T1000 (cell line): ENCODE data around the gene RPL22L1.
"Not testable (repeated sequence)": the region's sequence is repeated elsewhere in the genome, so short reads cannot be mapped to it uniquely, and the experiment has no call there.

Experiments
- DNase-seq: peaks from one replicate; lab custom pipeline; 2025; ENCODE audit warnings: mixed read lengths; lab: John Stamatoyannopoulos, UW

RPL22L1 gene

GRCh38 chr3:170829546-170830272, 40.3 kb downstream of the RPL22L1 start:
- DNase-seq, result no peak

- no peak for DNase-seq
Observed at GRCh38 chr3:170826047-170826446, 43.9 kb downstream of the RPL22L1 start.

GRCh38 chr3:170823562-170823961, 46.4 kb downstream of the RPL22L1 start:
- not testable (repeated sequence) for DNase-seq

- not testable (repeated sequence) for DNase-seq
Observed at GRCh38 chr3:170818325-170818724, 51.7 kb downstream of the RPL22L1 start.

- DNase-seq, result not testable (repeated sequence)
Observed at GRCh38 chr3:170817471-170817870, 52.5 kb downstream of the RPL22L1 start.

- no peak for DNase-seq
Observed at GRCh38 chr3:170816841-170817240, 53.2 kb downstream of the RPL22L1 start.

- DNase-seq, result no peak
Observed at GRCh38 chr3:170816341-170816740, 53.7 kb downstream of the RPL22L1 start.

GRCh38 chr3:170815936-170816335, 54.1 kb downstream of the RPL22L1 start:
- no peak for DNase-seq

GRCh38 chr3:170815340-170815739, 54.7 kb downstream of the RPL22L1 start:
- DNase-seq, result no peak
